PC-9 (cell line): ENCODE measurements around the gene SCD5. TPM values are rescaled to one million over a fixed set of nuclear protein-coding genes. Genes with fewer than 3 reads are reported as not detected.

ENCODE experiments used
- BruUV-seq: library from RNA; stranded (reverse); fragments of 400-500 nt; replicated peaks from 2 replicates; lab custom pipeline; 2021; lab: Mats Ljungman, UMichigan
- CTCF ChIA-PET: fragments of 300-600 bp; sonication (Branson Sonifier 250); formaldehyde crosslinking; loops from one replicate; lab custom pipeline; 2022; ENCODE audit warnings: antibody characterized with exemption; lab: Charles Lee
- POLR2A ChIA-PET: fragments of 300-600 bp; sonication (Branson Sonifier 250); formaldehyde crosslinking; loops from one replicate; lab custom pipeline; 2022; ENCODE audit warnings: antibody characterized with exemption; ENCODE audit not compliant: unreplicated experiment; lab: Charles Lee
- DNase-seq, 2 experiments: peaks; one replicate each; pipeline versions ENCODE4 v3.0.0 to v3.0.0-alpha.2; 2015 to 2022; ENCODE audit warnings: mixed read lengths in 1 of 2
- H2AFZ ChIP-seq: fragments of 200-600 bp; sonication (generic); 2 replicates; pipeline ENCODE4 v1.8.1; 2017; ENCODE audit warnings: antibody characterized with exemption
- H3F3A ChIP-seq: fragments of 200-600 bp; sonication (generic); 2 replicates; pipeline ENCODE4 v1.8.1; 2017; ENCODE audit warnings: antibody characterized with exemption, mild to moderate bottlenecking, low read depth; ENCODE audit not compliant: insufficient read depth
- H3K27ac ChIP-seq: fragments of 200-600 bp; sonication (generic); 2 replicates; pipeline ENCODE4 v1.6.1; 2016; ENCODE audit warnings: mixed run types
- H3K27me3 ChIP-seq: fragments of 200-600 bp; sonication (generic); 2 replicates; pipeline ENCODE4 v1.6.1; 2016; ENCODE audit warnings: low read depth, mixed run types; ENCODE audit not compliant: insufficient read depth
- H3K36me3 ChIP-seq: fragments of 200-600 bp; sonication (generic); 2 replicates; pipeline ENCODE4 v1.6.1; 2016; ENCODE audit warnings: low read depth, mixed run types
- H3K4me1 ChIP-seq: fragments of 200-600 bp; sonication (generic); replicated peaks from 2 replicates; pipeline ENCODE4 v1.6.1; 2016; ENCODE audit warnings: mixed run types; ENCODE audit not compliant: insufficient read depth
- H3K4me2 ChIP-seq: fragments of 200-600 bp; sonication (generic); 2 replicates; pipeline ENCODE4 v1.6.1; 2017; ENCODE audit warnings: mixed run types
- H3K4me3 ChIP-seq: fragments of 200-600 bp; sonication (generic); 2 replicates; pipeline ENCODE4 v1.6.1; 2016; ENCODE audit warnings: mixed run types
- H3K79me2 ChIP-seq: fragments of 200-600 bp; sonication (generic); 2 replicates; pipeline ENCODE4 v1.6.1; 2017; ENCODE audit warnings: low read depth, mixed run types
- H3K9me2 ChIP-seq: fragments of 200-600 bp; sonication (generic); 2 replicates; pipeline ENCODE4 v1.8.1; 2017; ENCODE audit warnings: mild to moderate bottlenecking; ENCODE audit not compliant: insufficient read depth
- H3K9me3 ChIP-seq: fragments of 200-600 bp; sonication (generic); 2 replicates; pipeline ENCODE4 v1.8.1; 2016; ENCODE audit warnings: low read depth; ENCODE audit not compliant: insufficient read depth
- H4K20me1 ChIP-seq: fragments of 200-600 bp; sonication (generic); 2 replicates; pipeline ENCODE4 v1.8.1; 2017; ENCODE audit not compliant: insufficient read depth
- EZH2 ChIP-seq: fragments of 200-600 bp; sonication (generic); IDR thresholded peaks from 2 replicates; pipeline ENCODE4 v1.8.0; 2017; ENCODE audit warnings: antibody characterized with exemption, low read depth
- intact Hi-C: fragments of 100-400 bp; cut with micrococcal nuclease; formaldehyde crosslinking; loops from one replicate; pipeline ENCODE4 v1.10.0; 2022; ENCODE audit not compliant: unreplicated experiment
- total RNA-seq: library from RNA; stranded (reverse); gene quantifications from 2 replicates; pipeline ENCODE4 v1.2.3, GENCODE V29; 2021
- TF ChIP-seq, protein P1 (sequence below): fragments of 200-600 bp; sonication (generic); conservative IDR thresholded peaks from 2 replicates; pipeline ENCODE4 v1.6.1; 2017; ENCODE audit warnings: mixed run types, antibody characterized with exemption, mild to moderate bottlenecking, moderate library complexity

Gene SCD5
- total RNA-seq, 1 experiment from 2014 or later, result 34.3 TPM

DNA sequence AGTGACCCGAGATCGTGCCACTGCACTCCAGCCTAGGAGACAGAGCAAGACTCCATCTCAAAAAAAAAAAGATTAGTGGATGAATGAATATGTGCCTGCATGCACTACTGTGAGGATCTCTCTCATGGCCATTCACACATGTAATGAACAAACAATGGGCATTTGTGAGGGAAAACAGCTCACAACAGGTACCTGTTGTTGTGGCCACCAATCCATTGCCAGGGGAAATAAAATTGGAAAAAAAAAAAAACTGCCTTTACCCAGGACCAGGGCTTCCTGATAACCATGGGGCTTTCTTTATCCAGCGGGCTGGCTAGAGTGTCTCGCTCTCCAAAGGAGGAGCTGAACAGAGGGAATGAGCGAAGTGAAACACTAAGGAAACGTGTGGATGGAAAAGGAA is 7.4 kb downstream of the SCD5 start:
- H4K20me1 ChIP-seq, result no peaks in the 10 kb centered on the region
- H3K9me3 ChIP-seq, result peaks cover 3% of the 10 kb centered on the region; the same call in 1 of the 2 replicates
- H3K36me3 ChIP-seq, result no peaks in the 10 kb centered on the region
- BruUV-seq, result no TSS peak
- ChIA-PET POLR2A (no interaction called here), CTCF (no interaction called here)
- intact Hi-C loops, result no loop called here
- H3K27me3 ChIP-seq, result no peaks in the 10 kb centered on the region
- no peaks in the 10 kb centered on the region for H3K9me2 ChIP-seq
- H3F3A ChIP-seq, result peaks cover 8% of the 10 kb centered on the region; the same call in 1 of the 2 replicates
- TF ChIP-seq, protein P1, sequence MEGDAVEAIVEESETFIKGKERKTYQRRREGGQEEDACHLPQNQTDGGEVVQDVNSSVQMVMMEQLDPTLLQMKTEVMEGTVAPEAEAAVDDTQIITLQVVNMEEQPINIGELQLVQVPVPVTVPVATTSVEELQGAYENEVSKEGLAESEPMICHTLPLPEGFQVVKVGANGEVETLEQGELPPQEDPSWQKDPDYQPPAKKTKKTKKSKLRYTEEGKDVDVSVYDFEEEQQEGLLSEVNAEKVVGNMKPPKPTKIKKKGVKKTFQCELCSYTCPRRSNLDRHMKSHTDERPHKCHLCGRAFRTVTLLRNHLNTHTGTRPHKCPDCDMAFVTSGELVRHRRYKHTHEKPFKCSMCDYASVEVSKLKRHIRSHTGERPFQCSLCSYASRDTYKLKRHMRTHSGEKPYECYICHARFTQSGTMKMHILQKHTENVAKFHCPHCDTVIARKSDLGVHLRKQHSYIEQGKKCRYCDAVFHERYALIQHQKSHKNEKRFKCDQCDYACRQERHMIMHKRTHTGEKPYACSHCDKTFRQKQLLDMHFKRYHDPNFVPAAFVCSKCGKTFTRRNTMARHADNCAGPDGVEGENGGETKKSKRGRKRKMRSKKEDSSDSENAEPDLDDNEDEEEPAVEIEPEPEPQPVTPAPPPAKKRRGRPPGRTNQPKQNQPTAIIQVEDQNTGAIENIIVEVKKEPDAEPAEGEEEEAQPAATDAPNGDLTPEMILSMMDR, result no peak
- TF ChIP-seq EZH2, result no peak
- H3K27ac ChIP-seq, result no peak overlapping the region
- H3K4me2 ChIP-seq, result no peak overlapping the region
- peaks cover 4% of the 10 kb centered on the region; the same call in 1 of the 2 replicates for H3K79me2 ChIP-seq
- no peak overlapping the region for H2AFZ ChIP-seq
- no peak for DNase-seq
- no peak overlapping the region for H3K4me3 ChIP-seq
- H3K4me1 ChIP-seq, result peaks cover 8% of the 10 kb centered on the region

DNA sequence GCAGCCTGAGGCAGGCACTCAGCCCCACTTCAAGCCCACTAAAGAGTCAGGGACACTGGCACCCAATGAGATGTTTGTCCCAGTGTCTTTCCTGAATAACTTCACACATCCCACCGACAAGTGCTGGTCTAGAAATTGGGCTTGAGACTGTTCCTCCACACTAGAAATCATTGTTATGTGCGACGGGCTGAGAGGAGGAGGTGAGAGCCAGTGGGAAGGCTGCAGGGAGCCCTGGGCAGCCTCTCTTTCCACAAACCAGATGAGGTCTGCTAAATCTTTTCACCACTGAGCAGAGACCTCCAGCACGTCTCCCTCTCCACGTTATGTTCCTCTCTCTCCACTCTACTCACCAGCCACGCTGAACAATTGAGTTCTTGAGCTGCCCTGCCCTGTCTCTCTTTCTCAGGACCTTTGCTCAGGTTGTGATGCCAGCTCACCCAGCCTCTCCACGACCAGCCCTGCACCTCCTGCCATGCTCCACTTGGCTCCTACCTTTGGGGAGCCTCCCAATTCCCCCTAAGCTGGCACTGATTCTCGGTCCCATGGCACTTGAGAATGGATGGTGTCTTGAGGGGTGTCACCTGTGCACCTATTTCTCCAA is 8.4 kb downstream of the SCD5 start:
- BruUV-seq, result no TSS peak
- intact Hi-C loops, result no loop called here
- H4K20me1 ChIP-seq, result no peaks in the 10 kb centered on the region

DNA sequence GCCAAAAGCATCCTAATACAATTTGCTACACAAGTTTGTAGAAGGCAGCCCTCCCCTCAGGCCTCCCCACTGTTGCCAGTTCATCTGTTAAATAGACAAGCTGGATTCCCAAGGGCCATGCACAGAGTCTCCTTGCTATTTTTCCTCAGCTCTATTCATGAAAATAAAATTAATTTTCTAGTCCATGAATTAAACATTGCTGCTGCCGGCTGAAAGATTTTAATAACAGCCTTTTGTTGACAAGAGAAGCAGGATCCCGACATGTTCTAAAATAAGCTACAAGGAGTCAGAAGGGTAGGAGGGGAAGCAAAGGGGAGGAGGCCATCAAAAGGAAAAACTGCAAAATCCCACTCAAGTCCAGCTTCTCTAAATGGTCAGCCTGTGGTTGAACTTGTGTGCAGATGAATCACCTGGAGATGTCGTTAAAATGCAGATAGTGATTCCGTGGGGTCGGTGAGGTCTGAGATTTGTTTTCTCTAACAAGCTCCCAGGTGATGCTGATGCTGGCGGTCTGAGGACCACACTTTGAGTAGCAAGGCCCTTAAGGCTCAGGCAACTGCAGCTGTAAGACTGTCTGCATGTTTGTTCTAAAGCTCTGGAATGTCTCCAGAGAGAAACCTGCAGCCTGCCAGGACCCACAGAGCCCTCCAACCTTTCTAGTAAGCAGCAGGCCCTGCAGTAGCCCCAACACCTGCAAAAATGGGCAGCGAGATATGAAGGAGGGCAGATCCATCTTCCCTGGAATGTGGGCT is 9.4 kb downstream of the SCD5 start:
- ChIA-PET POLR2A (no interaction called here), CTCF (no interaction called here)
- no peaks in the 10 kb centered on the region for H3K9me2 ChIP-seq
- BruUV-seq, result no TSS peak
- TF ChIP-seq, protein P1, result no peak
- no peak for TF ChIP-seq EZH2
- intact Hi-C loops, result no loop called here
- H4K20me1 ChIP-seq, result no peaks in the 10 kb centered on the region
- H3K4me2 ChIP-seq, result no peak overlapping the region
- peaks cover 27% of the 10 kb centered on the region; the same call in 1 of the 2 replicates for H3F3A ChIP-seq
- peaks cover 14% of the 10 kb centered on the region for H3K79me2 ChIP-seq
- H3K4me3 ChIP-seq, result no peak overlapping the region
- peaks cover 27% of the 10 kb centered on the region for H3K4me1 ChIP-seq
- peaks cover 3% of the 10 kb centered on the region; the same call in 1 of the 2 replicates for H3K9me3 ChIP-seq
- no peaks in the 10 kb centered on the region for H3K27me3 ChIP-seq
- no peaks in the 10 kb centered on the region for H3K36me3 ChIP-seq
- no peak overlapping the region for H2AFZ ChIP-seq
- H3K27ac ChIP-seq, result no peak overlapping the region
- DNase-seq, result no peak

More for the DNA sequence above, 8.4 kb downstream of the SCD5 start:
- no peaks in the 10 kb centered on the region for H3K9me2 ChIP-seq
- ChIA-PET CTCF (no interaction called here), POLR2A (no interaction called here)
- H3F3A ChIP-seq, result peaks cover 18% of the 10 kb centered on the region; the same call in 1 of the 2 replicates
- TF ChIP-seq EZH2, result no peak
- TF ChIP-seq, protein P1, result no peak
- H3K4me3 ChIP-seq, result no peak overlapping the region
- DNase-seq, result no peak
- no peak overlapping the region for H2AFZ ChIP-seq
- no peaks in the 10 kb centered on the region for H3K36me3 ChIP-seq
- peaks cover 3% of the 10 kb centered on the region; the same call in 1 of the 2 replicates for H3K9me3 ChIP-seq
- H3K4me2 ChIP-seq, result no peak overlapping the region
- H3K79me2 ChIP-seq, result peaks cover 4% of the 10 kb centered on the region; the same call in 1 of the 2 replicates
- H3K4me1 ChIP-seq, result peaks cover 17% of the 10 kb centered on the region
- H3K27ac ChIP-seq, result no peak overlapping the region
- no peaks in the 10 kb centered on the region for H3K27me3 ChIP-seq
